Measurements from ENCODE around the gene IGSF3.

The IGSF3 gene

DNA sequence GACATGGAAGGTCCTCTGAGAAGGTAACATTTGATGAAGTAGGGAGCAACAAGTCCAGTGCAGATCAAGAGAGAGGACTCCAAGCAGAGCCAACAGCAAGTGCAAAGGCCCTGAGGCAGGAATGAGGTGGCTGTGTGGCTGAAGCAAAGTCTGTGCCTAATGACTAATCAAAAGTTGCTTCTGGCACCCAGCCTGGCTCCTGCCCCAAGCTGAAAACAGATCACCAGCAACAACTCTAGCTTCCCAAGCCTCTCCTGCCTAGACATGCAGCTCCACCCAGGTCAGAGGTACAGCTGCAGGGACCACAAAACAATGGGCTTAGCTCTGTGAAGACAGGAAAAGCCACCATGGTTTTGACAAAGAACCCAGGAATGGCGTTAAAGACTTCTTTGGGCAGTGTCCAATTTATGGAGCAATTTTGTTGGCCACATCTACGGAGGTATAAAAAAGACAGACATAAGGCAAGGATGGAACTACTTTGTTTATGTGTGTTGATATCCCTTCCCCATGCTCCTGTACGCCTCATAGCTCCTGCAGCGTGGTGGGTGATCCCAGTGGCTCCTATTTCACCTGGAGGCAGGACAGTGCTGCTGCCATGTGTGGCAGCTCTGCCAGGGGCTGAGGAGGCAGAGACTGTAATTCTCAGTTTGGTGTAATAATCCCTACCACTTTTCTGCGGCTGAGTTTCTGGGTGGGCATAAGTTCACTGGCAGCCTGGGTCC, 26.4 kb upstream of the IGSF3 start:
- H2BK120ac ChIP-seq (ENCODE audit: low read depth, low read length) = no peak overlapping the region
- H3K27ac ChIP-seq (ENCODE audit: low read length, poor library complexity, severe bottlenecking) = no peak overlapping the region
- H3K4me3 ChIP-seq (ENCODE audit: insufficient read depth in 1 of 2, low read depth in 1 of 2, low read length in 2 of 2) = no peak overlapping the region
- H3K9me3 ChIP-seq (ENCODE audit: control insufficient read depth, low read length) = no peaks in the 10 kb centered on the region
- H2BK5ac ChIP-seq (ENCODE audit: low read depth, low read length, poor library complexity, severe bottlenecking) = no peak overlapping the region
- H4K91ac ChIP-seq (ENCODE audit: low read length) = no peak overlapping the region
- no peak overlapping the region for H2BK12ac ChIP-seq (ENCODE audit: low read length in 2 of 2)
- no peak overlapping the region for H3K4ac ChIP-seq (ENCODE audit: low read depth in 1 of 2, low read length in 2 of 2)
- WGBS = 86% methylated on average over 5 of the region's 5 CpGs
- H2AFZ ChIP-seq (ENCODE audit: low read depth, low read length) = no peak overlapping the region
- no peaks in the 10 kb centered on the region for H3K36me3 ChIP-seq (ENCODE audit: control insufficient read depth in 1 of 2, insufficient read depth in 2 of 2, low read depth in 1 of 2, low read length in 2 of 2)
- H3K18ac ChIP-seq (ENCODE audit: low read depth in 1 of 2, low read length in 2 of 2) = no peak overlapping the region
- H2AK5ac ChIP-seq (ENCODE audit: low read length, severe bottlenecking) = no peak overlapping the region
- H3K4me2 ChIP-seq (ENCODE audit: low read length, poor library complexity, severe bottlenecking) = no peak overlapping the region
- H4K8ac ChIP-seq (ENCODE audit: low read length) = no peak overlapping the region
- H3K79me1 ChIP-seq (replicated peaks; ENCODE audit: low read length, poor library complexity, severe bottlenecking) = no peaks in the 10 kb centered on the region
- peak overlapping the region; percentile 35 for H3K9ac ChIP-seq (ENCODE audit: low read length)
- peaks cover 3% of the 10 kb centered on the region for H3K4me1 ChIP-seq (ENCODE audit: control insufficient read depth, insufficient read depth, low read depth, low read length)
- H3K14ac ChIP-seq (ENCODE audit: low read length in 2 of 2) = no peak overlapping the region
- peaks cover 0 to 4% of the 10 kb centered on the region in 2 experiments for H3K27me3 ChIP-seq (ENCODE audit: control insufficient read depth in 1 of 2, insufficient read depth in 1 of 2, low read length in 2 of 2)
- H2BK15ac ChIP-seq (ENCODE audit: low read depth, poor library complexity, severe bottlenecking) = no peak overlapping the region
- no peak overlapping the region for H3K23ac ChIP-seq (ENCODE audit: low read length in 2 of 2)
- no peak for DNase-seq

DNA sequence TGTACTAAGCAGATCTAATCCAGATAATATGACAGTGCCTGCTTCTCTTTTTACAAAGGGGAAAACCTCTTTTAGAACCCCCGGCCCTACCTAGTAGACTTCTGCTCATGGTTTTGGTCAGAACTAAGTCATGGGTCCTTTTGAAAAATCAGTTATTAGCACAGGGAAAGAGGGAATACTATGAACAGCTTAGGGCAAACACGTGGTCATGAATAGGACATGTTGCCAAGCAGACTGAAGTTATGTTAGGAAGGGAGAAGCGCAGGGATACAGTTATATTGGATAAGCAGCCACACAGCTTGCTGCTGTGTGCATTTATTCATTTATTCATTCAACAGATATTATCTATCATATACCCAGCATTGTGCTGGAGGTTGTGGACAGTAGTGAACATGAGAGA, 25.3 kb upstream of the IGSF3 start:
- Histone ChIP-seq H2AFZ (ENCODE audit: low read depth, low read length) (no peak overlapping the region), H3K4me2 (ENCODE audit: low read length, poor library complexity, severe bottlenecking) (no peak overlapping the region), H3K9me3 (ENCODE audit: control insufficient read depth, low read length) (no peaks in the 10 kb centered on the region), H2BK5ac (ENCODE audit: low read depth, low read length, poor library complexity, severe bottlenecking) (no peak overlapping the region), H2BK120ac (ENCODE audit: low read depth, low read length) (no peak overlapping the region), H3K36me3 (ENCODE audit: control insufficient read depth in 1 of 2, insufficient read depth in 2 of 2, low read depth in 1 of 2, low read length in 2 of 2) (no peaks in the 10 kb centered on the region), H3K14ac (ENCODE audit: low read length in 2 of 2) (no peak overlapping the region), H2BK12ac (ENCODE audit: low read length in 2 of 2) (no peak overlapping the region), H2BK15ac (ENCODE audit: low read depth, poor library complexity, severe bottlenecking) (no peak overlapping the region), H3K4me3 (ENCODE audit: insufficient read depth in 1 of 2, low read depth in 1 of 2, low read length in 2 of 2) (no peak overlapping the region), H4K91ac (ENCODE audit: low read length) (no peak overlapping the region), H3K27me3 (ENCODE audit: control insufficient read depth in 1 of 2, insufficient read depth in 1 of 2, low read length in 2 of 2) (peaks cover 0 to 4% of the 10 kb centered on the region in 2 experiments), H3K4ac (ENCODE audit: low read depth in 1 of 2, low read length in 2 of 2) (no peak overlapping the region), H3K4me1 (ENCODE audit: control insufficient read depth, insufficient read depth, low read depth, low read length) (peaks cover 6% of the 10 kb centered on the region), H3K18ac (ENCODE audit: low read depth in 1 of 2, low read length in 2 of 2) (no peak overlapping the region), H3K79me1 (replicated peaks; ENCODE audit: low read length, poor library complexity, severe bottlenecking) (no peaks in the 10 kb centered on the region), H2AK5ac (ENCODE audit: low read length, severe bottlenecking) (no peak overlapping the region), H3K23ac (ENCODE audit: low read length in 2 of 2) (no peak overlapping the region), H3K9ac (ENCODE audit: low read length) (no peak overlapping the region), H3K27ac (ENCODE audit: low read length, poor library complexity, severe bottlenecking) (no peak overlapping the region), H4K8ac (ENCODE audit: low read length) (no peak overlapping the region)
- DNase-seq = no peak
- 62% methylated on average over 2 of the region's 3 CpGs for WGBS

DNA sequence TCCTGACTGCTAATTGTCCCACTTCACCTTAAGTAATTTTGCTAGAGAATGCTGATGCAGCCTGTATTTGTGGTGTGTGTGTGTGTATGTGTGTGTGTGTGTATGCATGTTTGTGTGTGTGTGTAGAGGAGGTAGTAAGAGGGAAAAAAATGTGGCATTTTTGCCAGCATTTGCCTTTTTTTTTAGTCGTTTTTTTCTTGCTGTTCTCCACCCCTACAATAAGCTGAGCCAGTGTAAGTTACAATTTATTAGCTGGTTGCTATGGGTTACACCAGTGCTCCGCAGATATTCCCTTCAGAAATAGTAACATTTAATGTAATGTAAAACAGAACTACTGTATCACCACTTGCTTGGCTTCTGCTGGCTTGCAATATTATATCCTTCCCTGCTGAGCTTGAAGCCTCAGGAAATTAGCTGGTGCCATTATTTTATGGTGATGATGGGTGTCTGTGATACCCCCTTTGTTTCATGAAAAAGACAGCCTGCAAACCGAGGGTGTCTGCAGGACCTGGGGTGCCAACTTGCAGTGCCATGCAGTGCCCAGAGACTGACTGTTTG, 23.4 kb upstream of the IGSF3 start:
- H3K79me1 ChIP-seq (replicated peaks; ENCODE audit: low read length, poor library complexity, severe bottlenecking) = no peaks in the 10 kb centered on the region
- H2BK15ac ChIP-seq (ENCODE audit: low read depth, poor library complexity, severe bottlenecking) = no peak overlapping the region
- H3K27ac ChIP-seq (ENCODE audit: low read length, poor library complexity, severe bottlenecking) = no peak overlapping the region
- no peak overlapping the region for H3K23ac ChIP-seq (ENCODE audit: low read length in 2 of 2)
- no peak overlapping the region for H3K9ac ChIP-seq (ENCODE audit: low read length)
- no peak overlapping the region for H2BK120ac ChIP-seq (ENCODE audit: low read depth, low read length)
- no peaks in the 10 kb centered on the region for H3K36me3 ChIP-seq (ENCODE audit: control insufficient read depth in 1 of 2, insufficient read depth in 2 of 2, low read depth in 1 of 2, low read length in 2 of 2)
- H3K4me3 ChIP-seq (ENCODE audit: insufficient read depth in 1 of 2, low read depth in 1 of 2, low read length in 2 of 2) = no peak overlapping the region
- no peak overlapping the region for H3K4me2 ChIP-seq (ENCODE audit: low read length, poor library complexity, severe bottlenecking)
- H2BK12ac ChIP-seq (ENCODE audit: low read length in 2 of 2) = no peak overlapping the region
- H4K91ac ChIP-seq (ENCODE audit: low read length) = no peak overlapping the region
- 36% methylated on average over 1 of the region's 3 CpGs for WGBS
- no peak overlapping the region for H2BK5ac ChIP-seq (ENCODE audit: low read depth, low read length, poor library complexity, severe bottlenecking)
- no peak overlapping the region for H2AK5ac ChIP-seq (ENCODE audit: low read length, severe bottlenecking)
- no peak overlapping the region for H4K8ac ChIP-seq (ENCODE audit: low read length)
- DNase-seq = no peak
- peaks cover 10% of the 10 kb centered on the region for H3K4me1 ChIP-seq (ENCODE audit: control insufficient read depth, insufficient read depth, low read depth, low read length)
- no peaks in the 10 kb centered on the region for H3K9me3 ChIP-seq (ENCODE audit: control insufficient read depth, low read length)
- H3K14ac ChIP-seq (ENCODE audit: low read length in 2 of 2) = no peak overlapping the region
- H3K4ac ChIP-seq (ENCODE audit: low read depth in 1 of 2, low read length in 2 of 2) = no peak overlapping the region
- H3K27me3 ChIP-seq (ENCODE audit: control insufficient read depth in 1 of 2, insufficient read depth in 1 of 2, low read length in 2 of 2) = peaks cover 0 to 4% of the 10 kb centered on the region in 2 experiments
- no peak overlapping the region for H2AFZ ChIP-seq (ENCODE audit: low read depth, low read length)
- H3K18ac ChIP-seq (ENCODE audit: low read depth in 1 of 2, low read length in 2 of 2) = no peak overlapping the region

DNA sequence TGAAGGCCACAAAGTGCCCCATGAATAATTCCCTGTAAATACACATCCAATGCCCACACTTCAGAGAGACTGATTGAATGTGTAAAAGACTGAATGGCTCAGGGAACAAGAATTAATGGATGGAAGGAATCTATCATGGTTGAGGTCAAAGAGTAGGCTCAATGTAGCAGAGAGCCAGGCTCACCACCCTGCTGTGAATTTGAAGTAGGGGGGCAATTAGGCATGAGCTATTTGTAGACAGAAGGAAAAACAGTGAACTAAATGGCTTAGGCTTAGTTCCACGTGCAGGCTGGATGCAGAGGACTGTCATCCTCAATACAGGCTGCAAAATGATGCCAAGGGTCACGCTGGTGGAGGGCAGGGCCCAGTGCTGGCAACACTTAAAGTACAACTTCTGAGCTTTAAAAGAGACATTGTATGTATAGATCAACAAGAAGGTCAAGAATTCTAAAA, 22.9 kb upstream of the IGSF3 start:
- no peak for DNase-seq
- Histone ChIP-seq H3K79me1 (replicated peaks; ENCODE audit: low read length, poor library complexity, severe bottlenecking) (no peaks in the 10 kb centered on the region), H3K4me1 (ENCODE audit: control insufficient read depth, insufficient read depth, low read depth, low read length) (peaks cover 10% of the 10 kb centered on the region), H3K36me3 (ENCODE audit: control insufficient read depth in 1 of 2, insufficient read depth in 2 of 2, low read depth in 1 of 2, low read length in 2 of 2) (no peaks in the 10 kb centered on the region), H2BK15ac (ENCODE audit: low read depth, poor library complexity, severe bottlenecking) (no peak overlapping the region), H3K27ac (ENCODE audit: low read length, poor library complexity, severe bottlenecking) (no peak overlapping the region), H4K8ac (ENCODE audit: low read length) (no peak overlapping the region), H3K23ac (ENCODE audit: low read length in 2 of 2) (no peak overlapping the region), H3K14ac (ENCODE audit: low read length in 2 of 2) (no peak overlapping the region), H3K4me2 (ENCODE audit: low read length, poor library complexity, severe bottlenecking) (no peak overlapping the region), H2AFZ (ENCODE audit: low read depth, low read length) (no peak overlapping the region), H4K91ac (ENCODE audit: low read length) (no peak overlapping the region), H3K27me3 (ENCODE audit: control insufficient read depth in 1 of 2, insufficient read depth in 1 of 2, low read length in 2 of 2) (peaks cover 0 to 4% of the 10 kb centered on the region in 2 experiments), H3K4me3 (ENCODE audit: insufficient read depth in 1 of 2, low read depth in 1 of 2, low read length in 2 of 2) (no peak overlapping the region), H3K9ac (ENCODE audit: low read length) (no peak overlapping the region), H3K9me3 (ENCODE audit: control insufficient read depth, low read length) (no peaks in the 10 kb centered on the region), H2BK5ac (ENCODE audit: low read depth, low read length, poor library complexity, severe bottlenecking) (no peak overlapping the region), H3K4ac (ENCODE audit: low read depth in 1 of 2, low read length in 2 of 2) (no peak overlapping the region), H2BK120ac (ENCODE audit: low read depth, low read length) (no peak overlapping the region), H2BK12ac (ENCODE audit: low read length in 2 of 2) (no peak overlapping the region), H2AK5ac (ENCODE audit: low read length, severe bottlenecking) (no peak overlapping the region), H3K18ac (ENCODE audit: low read depth in 1 of 2, low read length in 2 of 2) (no peak overlapping the region)
- WGBS = 49% methylated on average over 2 of the region's 2 CpGs
